RWPE2 (cell line): ENCODE data around the gene LCN6.

Experiments
- ATAC-seq: fragments of 200-7000 bp; cut with Tn5 transposase; 3 replicates; pipeline ENCODE4 v1.9.1; 2021; ENCODE audit warnings: low read depth
- DNase-seq: peaks from one replicate; pipeline ENCODE4 v3.0.0-alpha.2; 2020; ENCODE audit warnings: low spot score
- H3K27ac ChIP-seq: fragments of 450-650 bp; 2 replicates; pipeline ENCODE4 v1.5.1; 2017; ENCODE audit warnings: mild to moderate bottlenecking; ENCODE audit not compliant: poor library complexity, severe bottlenecking
- H3K27me3 ChIP-seq: fragments of 250-450 bp; sonication (Bioruptor Pico); 2 replicates; pipeline ENCODE4 v1.5.1; 2021; ENCODE audit warnings: mild to moderate bottlenecking, moderate library complexity; ENCODE audit not compliant: insufficient read depth, poor library complexity, severe bottlenecking
- H3K36me3 ChIP-seq: fragments of 250-450 bp; sonication (Bioruptor Pico); 2 replicates; pipeline ENCODE4 v1.5.1; 2020; ENCODE audit warnings: low read depth, mild to moderate bottlenecking, moderate library complexity
- H3K4me1 ChIP-seq: fragments of 250-450 bp; sonication (Bioruptor Pico); 2 replicates; pipeline ENCODE4 v1.5.1; 2021; ENCODE audit warnings: mild to moderate bottlenecking, moderate library complexity; ENCODE audit not compliant: insufficient read depth, poor library complexity, severe bottlenecking
- H3K4me3 ChIP-seq: fragments of 250-450 bp; sonication (Bioruptor Pico); 2 replicates; pipeline ENCODE4 v1.5.1; 2021; ENCODE audit warnings: mild to moderate bottlenecking, moderate library complexity; ENCODE audit not compliant: severe bottlenecking
- H3K9me3 ChIP-seq: fragments of 250-450 bp; sonication (Bioruptor Pico); 2 replicates; pipeline ENCODE4 v1.5.1; 2021; ENCODE audit warnings: mild to moderate bottlenecking, moderate library complexity; ENCODE audit not compliant: severe bottlenecking
- TF ChIP-seq, protein P1 (sequence below): fragments of 450-650 bp; IDR thresholded peaks from one replicate; pipeline ENCODE4 v1.5.1; 2017; ENCODE audit warnings: mild to moderate bottlenecking, moderate library complexity; ENCODE audit not compliant: poor library complexity, severe bottlenecking

The LCN6 gene

DNA sequence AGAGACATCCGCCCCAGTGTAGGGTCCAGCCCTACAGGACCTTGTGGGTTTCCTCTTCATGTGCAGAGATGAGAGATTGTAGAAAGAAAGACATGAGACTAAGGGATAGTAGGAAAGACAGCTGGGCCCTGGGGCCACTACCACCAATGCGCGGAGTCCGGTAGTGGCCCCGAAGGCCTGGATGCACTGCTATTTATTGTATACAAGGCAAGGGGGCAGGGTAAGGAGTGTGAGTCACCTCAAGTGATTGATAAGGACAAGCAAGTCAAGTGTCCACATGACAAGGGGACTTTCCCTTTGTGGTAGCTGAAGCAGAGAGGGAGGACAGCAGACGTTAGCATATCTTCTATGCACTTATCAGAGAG is 36.7 kb upstream of the LCN6 start:
- H3K9me3 ChIP-seq: no peaks in the 10 kb centered on the region
- no peak for DNase-seq
- no peaks in the 10 kb centered on the region for H3K36me3 ChIP-seq
- H3K4me1 ChIP-seq: peaks cover 5% of the 10 kb centered on the region
- no peaks in the 10 kb centered on the region for H3K27me3 ChIP-seq
- no peak overlapping the region for H3K27ac ChIP-seq
- ATAC-seq: no peak
- H3K4me3 ChIP-seq: no peak overlapping the region
- TF ChIP-seq, protein P1, sequence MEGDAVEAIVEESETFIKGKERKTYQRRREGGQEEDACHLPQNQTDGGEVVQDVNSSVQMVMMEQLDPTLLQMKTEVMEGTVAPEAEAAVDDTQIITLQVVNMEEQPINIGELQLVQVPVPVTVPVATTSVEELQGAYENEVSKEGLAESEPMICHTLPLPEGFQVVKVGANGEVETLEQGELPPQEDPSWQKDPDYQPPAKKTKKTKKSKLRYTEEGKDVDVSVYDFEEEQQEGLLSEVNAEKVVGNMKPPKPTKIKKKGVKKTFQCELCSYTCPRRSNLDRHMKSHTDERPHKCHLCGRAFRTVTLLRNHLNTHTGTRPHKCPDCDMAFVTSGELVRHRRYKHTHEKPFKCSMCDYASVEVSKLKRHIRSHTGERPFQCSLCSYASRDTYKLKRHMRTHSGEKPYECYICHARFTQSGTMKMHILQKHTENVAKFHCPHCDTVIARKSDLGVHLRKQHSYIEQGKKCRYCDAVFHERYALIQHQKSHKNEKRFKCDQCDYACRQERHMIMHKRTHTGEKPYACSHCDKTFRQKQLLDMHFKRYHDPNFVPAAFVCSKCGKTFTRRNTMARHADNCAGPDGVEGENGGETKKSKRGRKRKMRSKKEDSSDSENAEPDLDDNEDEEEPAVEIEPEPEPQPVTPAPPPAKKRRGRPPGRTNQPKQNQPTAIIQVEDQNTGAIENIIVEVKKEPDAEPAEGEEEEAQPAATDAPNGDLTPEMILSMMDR: no peak

DNA sequence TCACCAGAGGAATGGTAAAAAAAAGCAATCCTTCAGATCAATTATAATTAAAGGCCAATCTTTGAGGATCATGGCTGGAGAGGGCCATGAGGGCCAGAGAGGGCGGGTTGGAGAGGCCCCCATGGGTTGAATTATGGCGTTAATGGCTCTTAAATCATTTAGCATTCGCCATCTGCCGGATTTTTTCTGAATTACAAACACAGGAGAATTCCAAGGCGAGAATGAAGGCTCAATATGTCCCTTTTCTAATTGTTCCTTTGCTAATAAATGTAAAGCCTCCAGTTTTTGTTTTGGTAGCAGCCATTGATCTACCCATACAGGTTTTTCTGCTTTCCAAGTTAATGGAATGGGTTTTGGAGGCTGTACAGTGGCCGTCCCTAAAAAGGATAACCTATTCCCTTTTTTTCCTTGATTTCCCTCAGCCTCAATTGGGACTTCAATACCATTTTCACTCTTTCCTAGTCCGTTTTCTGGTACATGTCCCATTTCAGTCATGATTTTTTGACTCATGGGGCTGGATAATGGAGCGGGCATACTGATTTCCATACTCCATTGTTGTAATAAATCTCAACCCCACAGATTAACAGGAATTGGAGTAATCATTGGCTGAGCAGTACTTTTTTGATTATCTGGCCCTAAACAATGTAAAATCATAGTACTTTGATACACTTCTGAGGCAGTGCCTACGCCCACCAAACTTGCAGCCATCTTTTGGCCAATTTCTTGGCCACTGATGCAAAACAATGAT is 36.1 kb upstream of the LCN6 start:
- DNase-seq (no peak), ATAC-seq (no peak)
- TF ChIP-seq, protein P1: peak; percentile 75
- H3K9me3 ChIP-seq: no peaks in the 10 kb centered on the region
- H3K36me3 ChIP-seq: no peaks in the 10 kb centered on the region
- no peak overlapping the region for H3K27ac ChIP-seq
- H3K27me3 ChIP-seq: no peaks in the 10 kb centered on the region
- no peak overlapping the region for H3K4me3 ChIP-seq
- H3K4me1 ChIP-seq: peaks cover 3% of the 10 kb centered on the region

GRCh38 chr9:136782452-136782851 is 34.1 kb upstream of the LCN6 start:
- no peak overlapping the region for H3K27ac ChIP-seq
- H3K36me3 ChIP-seq: no peaks in the 10 kb centered on the region
- TF ChIP-seq, protein P1: no peak
- H3K27me3 ChIP-seq: peaks cover 3% of the 10 kb centered on the region
- H3K9me3 ChIP-seq: no peaks in the 10 kb centered on the region
- H3K4me3 ChIP-seq: no peak overlapping the region
- no peak for DNase-seq
- H3K4me1 ChIP-seq: no peaks in the 10 kb centered on the region
- no peak for ATAC-seq

DNA sequence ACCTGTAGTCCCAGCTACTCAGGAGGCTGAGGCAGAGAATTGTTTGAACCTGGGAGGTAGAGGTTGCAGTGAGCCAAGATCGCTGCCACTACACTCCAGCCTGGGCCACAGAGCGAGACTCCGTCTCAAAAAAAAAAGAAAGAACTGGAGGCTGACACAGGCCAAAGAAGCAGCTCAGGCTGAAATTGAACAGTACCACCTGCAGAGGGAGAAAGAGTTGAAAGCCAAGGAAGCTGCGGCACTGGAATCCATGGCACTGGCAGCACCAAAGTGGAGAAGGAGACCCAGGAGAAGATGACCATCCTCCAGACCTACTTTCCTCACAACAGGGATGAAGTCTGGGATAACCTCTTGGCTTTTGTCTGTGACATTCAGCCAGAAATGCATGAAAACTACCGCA is 31.5 kb upstream of the LCN6 start:
- TF ChIP-seq, protein P1: no peak
- no peak overlapping the region for H3K27ac ChIP-seq

GRCh38 chr9:136777359-136777758 is 29.0 kb upstream of the LCN6 start:
- no peak for DNase-seq
- Histone ChIP-seq H3K27me3 (peaks cover 3% of the 10 kb centered on the region), H3K36me3 (no peaks in the 10 kb centered on the region), H3K9me3 (no peaks in the 10 kb centered on the region), H3K27ac (no peak overlapping the region), H3K4me3 (no peak overlapping the region), H3K4me1 (no peaks in the 10 kb centered on the region)
- ATAC-seq: no peak
- TF ChIP-seq, protein P1: no peak

More for the DNA sequence above, 31.5 kb upstream of the LCN6 start:
- Histone ChIP-seq H3K9me3 (no peaks in the 10 kb centered on the region), H3K36me3 (no peaks in the 10 kb centered on the region), H3K4me1 (no peaks in the 10 kb centered on the region), H3K27me3 (peaks cover 3% of the 10 kb centered on the region), H3K4me3 (no peak overlapping the region)
- no peak for DNase-seq
- ATAC-seq: no peak
